GM12878 (cell line): ENCODE results near the gene CEP68. TPM values are rescaled to one million over a fixed set of nuclear protein-coding genes. Genes with fewer than 3 reads are reported as not detected.

Experiments
- ATAC-seq: fragments of 200-7000 bp; cut with Tn5 transposase; 3 replicates; pipeline ENCODE4 v1.9.1; 2020; ENCODE audit warnings: mild to moderate bottlenecking, moderate library complexity
- BruUV-seq: library from RNA; stranded (reverse); fragments of 400-500 nt; replicated peaks from 2 replicates; lab custom pipeline; 2021; lab: Mats Ljungman, UMichigan
- CTCF ChIA-PET: fragments of 300-600 bp; sonication (Branson Sonifier 250); formaldehyde crosslinking; extraction: SDS; loops from one replicate; lab custom pipeline; 2021; ENCODE audit warnings: inconsistent platforms; lab: Yijun Ruan, JAX
- POLR2A ChIA-PET: fragments of 350-600 bp; formaldehyde crosslinking; extraction: SDS; loops from one replicate; lab custom pipeline; 2021; ENCODE audit warnings: inconsistent platforms; lab: Charles Lee
- RAD21 ChIA-PET: fragments of 300-600 bp; sonication (Branson Sonifier 250); formaldehyde crosslinking; loops from one replicate; lab custom pipeline; 2023; ENCODE audit warnings: antibody characterized with exemption; ENCODE audit not compliant: unreplicated experiment; lab: Charles Lee
- SMC1A ChIA-PET: fragments of 300-600 bp; sonication (Branson Sonifier 250); formaldehyde crosslinking; loops from one replicate; lab custom pipeline; 2023; ENCODE audit not compliant: unreplicated experiment, uncharacterized antibody; lab: Charles Lee
- DNase-seq: peaks from one replicate; pipeline ENCODE4 v3.0.0-alpha.2; 2011; ENCODE audit warnings: low read depth, low spot score
- FAIRE-seq: peaks from 3 replicates; lab custom pipeline; 2011; peaks lifted over from hg19 to GRCh38; lab: Jason Lieb, UNC
- H2AFZ ChIP-seq: 2 replicates; pipeline ENCODE4 v1.6.0; 2011; ENCODE audit warnings: low read depth, low read length, control low read depth; ENCODE audit not compliant: control insufficient read depth
- H3K27ac ChIP-seq: 2 replicates; pipeline ENCODE4 v1.5.1; 2011; ENCODE audit warnings: control low read depth; ENCODE audit not compliant: control insufficient read depth, insufficient read depth
- H3K27me3 ChIP-seq, 2 experiments: replicated peaks in 1 of 2; 2 replicates each; pipeline versions ENCODE4 v1.6.0 to v1.6.1; 2011; ENCODE audit warnings: low read length in 1 of 2; ENCODE audit not compliant: control insufficient read depth in 2 of 2, insufficient read depth in 2 of 2
- H3K36me3 ChIP-seq, 2 experiments: 2 replicates each; pipeline ENCODE4 v1.5.1; 2011; ENCODE audit warnings: low read length in 1 of 2; ENCODE audit not compliant: control insufficient read depth in 2 of 2, insufficient read depth in 2 of 2
- H3K4me1 ChIP-seq: 2 replicates; pipeline ENCODE4 v1.6.1; 2011; ENCODE audit warnings: mild to moderate bottlenecking, low read length, moderate library complexity, mixed read lengths; ENCODE audit not compliant: control insufficient read depth, insufficient read depth
- H3K4me2 ChIP-seq: 2 replicates; pipeline ENCODE4 v1.6.0; 2011; ENCODE audit warnings: control low read depth; ENCODE audit not compliant: control insufficient read depth, insufficient read depth
- H3K4me3 ChIP-seq: fragments of 200-600 bp; sonication (generic); 2 replicates; pipeline ENCODE4 v1.5.1; 2016
- H3K79me2 ChIP-seq: 2 replicates; pipeline ENCODE4 v1.6.0; 2011; ENCODE audit warnings: low read length; ENCODE audit not compliant: control insufficient read depth, insufficient read depth
- H3K9ac ChIP-seq: 2 replicates; pipeline ENCODE4 v1.8.0; 2011; ENCODE audit warnings: low read length, control low read depth, mixed read lengths; ENCODE audit not compliant: control insufficient read depth, insufficient read depth
- H3K9me3 ChIP-seq: replicated peaks from 3 replicates; pipeline ENCODE4 v1.5.1; 2011; ENCODE audit warnings: mild to moderate bottlenecking, low read length; ENCODE audit not compliant: control insufficient read depth, insufficient read depth
- H4K20me1 ChIP-seq: 2 replicates; pipeline ENCODE4 v1.6.0; 2011; ENCODE audit not compliant: control insufficient read depth, insufficient read depth
- NR2C1 ChIP-seq: fragments of 450-650 bp; IDR thresholded peaks from 2 replicates; pipeline ENCODE4 v1.6.1; 2017; ENCODE audit warnings: antibody characterized with exemption, mild to moderate bottlenecking, moderate library complexity
- PAX8 ChIP-seq: fragments of 450-650 bp; IDR thresholded peaks from 2 replicates; pipeline ENCODE4 v1.6.1; 2017; ENCODE audit warnings: mild to moderate bottlenecking, moderate library complexity
- RBBP5 ChIP-seq: fragments of 200-600 bp; sonication (generic); conservative IDR thresholded peaks from 2 replicates; pipeline ENCODE4 v1.6.1; 2016
- RCOR1 ChIP-seq: conservative IDR thresholded peaks from 2 replicates; pipeline ENCODE4 v1.6.1; 2012; ENCODE audit warnings: low read depth, low read length, improper control_type of control experiment
- SPI1 ChIP-seq: IDR thresholded peaks from 2 replicates; pipeline ENCODE4 v1.6.1; 2011; ENCODE audit warnings: low read depth, mild to moderate bottlenecking, low read length, moderate library complexity, borderline replicate concordance; ENCODE audit not compliant: insufficient read depth
- TARDBP ChIP-seq: IDR thresholded peaks from 2 replicates; pipeline ENCODE4 v1.6.1; 2016; ENCODE audit warnings: borderline replicate concordance
- WGBS: methylation state at CpG from one replicate; pipeline ENCODE4 v1.1.6; 2016; ENCODE audit warnings: low lambda C conversion rate; ENCODE audit not compliant: insufficient replicate concordance, insufficient coverage; ENCODE audit errors: missing lambda C conversion rate; 5-methylcytosine and 5-hydroxymethylcytosine counted together
- in situ Hi-C: fragments of 300-500 bp; cut with MboI; formaldehyde crosslinking; loops from 9 replicates; pipeline ENCODE4 v1.14.3; 2018; ENCODE audit warnings: mixed read lengths
- intact Hi-C: fragments of 100-400 bp; cut with micrococcal nuclease; formaldehyde crosslinking; loops from one replicate; pipeline ENCODE4 v1.14.2; 2022; ENCODE audit not compliant: unreplicated experiment
- polyA plus RNA-seq, 11 experiments: library from polyadenylated mRNA; depleted of rRNA in 4 of 11; unstranded in 6 of 11; stranded (reverse) in 5 of 11; fragments of >200 nt; fragmentation: Nextera tagmentation in 4 of 11; fragmentation: Illumina TruSeq in 1 of 11; extraction: Ambion mirVana in 4 of 11; extraction: Trizol in 1 of 11; gene quantifications; 1 replicate in 1 of 11; 2 replicates in 10 of 11; pipeline versions ENCODE4 v1.2.1 to v1.2.3, GENCODE V29; 2011 to 2016; ENCODE audit warnings: inconsistent platforms in 2 of 11, missing spikeins in 2 of 11, low read depth in 1 of 11
- total RNA-seq, 4 experiments: library from RNA; depleted of rRNA in 3 of 4; stranded (reverse); fragments of >200 nt in 3 of 4; fragmentation: Illumina TruSeq in 1 of 4; extraction: Trizol in 1 of 4; gene quantifications; 2 replicates each; pipeline versions ENCODE4 v1.2.1 to v1.2.3, GENCODE V29; 2013 to 2021

The CEP68 gene
- total and polyA plus RNA-seq, 10 of the 15 experiments (the other 5 are each of a cell fraction or from before 2014, with no cell fraction given): 1.1 to 11.1 (median 7.4) TPM

DNA sequence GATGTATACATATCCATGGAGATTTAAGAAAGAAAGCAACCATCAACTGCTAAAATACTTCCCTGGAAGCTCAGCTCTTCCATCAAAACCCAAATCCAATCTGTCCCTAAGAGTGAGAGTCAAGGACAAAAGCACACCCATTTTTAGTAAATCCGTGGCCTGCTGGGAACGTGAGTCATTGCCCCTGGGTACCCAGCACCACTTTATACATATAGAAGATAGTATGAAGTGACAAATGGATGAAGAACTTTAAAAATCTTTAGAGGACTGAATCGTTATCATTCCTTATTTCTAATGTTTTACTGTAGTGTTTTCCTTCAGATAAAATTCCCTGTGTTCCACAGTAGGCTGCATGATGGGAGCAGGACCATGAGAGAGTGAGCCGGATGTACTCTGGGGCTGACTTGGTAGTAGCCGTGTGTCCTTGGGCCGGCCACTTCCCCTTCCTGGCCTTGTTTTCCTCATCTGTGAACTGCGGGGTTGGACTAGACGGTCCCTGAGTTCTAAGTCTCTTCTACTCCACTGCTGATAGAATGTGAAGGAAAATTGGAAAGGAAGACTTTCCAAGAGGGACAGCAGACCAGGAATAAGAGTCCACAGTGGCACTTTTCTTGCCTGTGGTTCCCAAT lies 28.5 kb upstream of the CEP68 start:
- in situ Hi-C loops: no loop called here
- Histone ChIP-seq H2AFZ (no peak overlapping the region), H4K20me1 (no peaks in the 10 kb centered on the region), H3K27ac (no peak overlapping the region), H3K4me1 (peaks cover 61% of the 10 kb centered on the region), H3K36me3 (no peaks in the 10 kb centered on the region; a peak in 2 of 4 replicates)
- ChIA-PET CTCF (interaction anchor here (1.6 to 9.9 kb wide), 2 partner anchors 10 to 111 kb away, joined by 6 to 119 read pairs; no protein-coding TSS in a partner anchor), RAD21 (interaction anchor here (1.0 to 1.1 kb wide), 3 partner anchors 48 to 110 kb away, joined by 3 read pairs; no protein-coding TSS in a partner anchor)
- intact Hi-C loops: no loop called here
- TF ChIP-seq RBBP5: no peak
- no peak for TF ChIP-seq RCOR1
- no peak for TF ChIP-seq PAX8
- no peak for TF ChIP-seq TARDBP
- TF ChIP-seq SPI1: peak; percentile 55
- TF ChIP-seq NR2C1: no peak
- TF ChIP-seq, all 136 proteins: peak for 1
- ChIA-PET POLR2A (interaction anchor here (1.2 to 1.4 kb wide), 2 partner anchors 13 to 81 kb away, joined by 3 read pairs; no protein-coding TSS in a partner anchor), SMC1A (interaction anchor here (1.6 to 3.0 kb wide), 3 partner anchors 32 to 35 kb away, joined by 3 to 9 read pairs (median 8); no protein-coding TSS in a partner anchor)
- no peak overlapping the region for H3K4me3 ChIP-seq
- DNase-seq (no peak), FAIRE-seq (no peak), ATAC-seq (no peak)
- no peaks in the 10 kb centered on the region for H3K27me3 ChIP-seq
- 57% methylated on average over 8 of the region's 8 CpGs for WGBS
- no peak overlapping the region; the same call in 1 of the 2 replicates for H3K4me2 ChIP-seq
- BruUV-seq: no TSS peak
- H3K9ac ChIP-seq: no peak overlapping the region
- no peaks in the 10 kb centered on the region for H3K9me3 ChIP-seq
- H3K79me2 ChIP-seq: peaks cover 5% of the 10 kb centered on the region; the same call in 1 of the 2 replicates
